Progenitor cell of endocrine pancreas (in vitro differentiated cells): ENCODE results near the gene WWP2. TPM values are rescaled to one million over a fixed set of nuclear protein-coding genes. Genes with fewer than 3 reads are reported as not detected.
"Not testable (repeated sequence)": the region's sequence is repeated elsewhere in the genome, so short reads cannot be mapped to it uniquely, and the experiment has no call there.

Source experiments
- DNase-seq: peaks from one replicate; pipeline ENCODE4 v3.0.0; 2021; ENCODE audit warnings: low spot score; ENCODE audit not compliant: unreplicated experiment
- H3K27ac Mint-ChIP-seq: 2 replicates; pipeline ENCODE4 v1.8.0; 2021; ENCODE audit warnings: mild to moderate bottlenecking, moderate library complexity, mixed read lengths
- H3K27me3 Mint-ChIP-seq: 2 replicates; pipeline ENCODE4 v1.8.0; 2021; ENCODE audit warnings: mixed read lengths
- H3K36me3 Mint-ChIP-seq: 2 replicates; pipeline ENCODE4 v1.8.0; 2022; ENCODE audit warnings: mixed read lengths; ENCODE audit not compliant: insufficient read depth
- H3K4me1 Mint-ChIP-seq: 2 replicates; pipeline ENCODE4 v1.8.0; 2021; ENCODE audit warnings: low read depth, mixed read lengths
- H3K4me3 Mint-ChIP-seq: 2 replicates; pipeline ENCODE4 v1.8.0; 2021; ENCODE audit warnings: low read depth, mild to moderate bottlenecking, moderate library complexity, mixed read lengths
- H3K9me3 Mint-ChIP-seq: 2 replicates; pipeline ENCODE4 v1.8.0; 2021; ENCODE audit warnings: low read depth, mixed read lengths
- total RNA-seq: library from RNA; stranded (reverse); gene quantifications from 2 replicates; pipeline ENCODE4 v1.2.1, GENCODE V29; 2021
- TF ChIP-seq, protein P1 (sequence below): fragments of 200-600 bp; sonication (generic); IDR thresholded peaks from one replicate; pipeline ENCODE4 v1.5.0; 2021; ENCODE audit warnings: antibody characterized with exemption, mild to moderate bottlenecking; ENCODE audit not compliant: unreplicated experiment

The WWP2 gene
- total RNA-seq, 1 donor from 2014 or later = 62.3 TPM

DNA sequence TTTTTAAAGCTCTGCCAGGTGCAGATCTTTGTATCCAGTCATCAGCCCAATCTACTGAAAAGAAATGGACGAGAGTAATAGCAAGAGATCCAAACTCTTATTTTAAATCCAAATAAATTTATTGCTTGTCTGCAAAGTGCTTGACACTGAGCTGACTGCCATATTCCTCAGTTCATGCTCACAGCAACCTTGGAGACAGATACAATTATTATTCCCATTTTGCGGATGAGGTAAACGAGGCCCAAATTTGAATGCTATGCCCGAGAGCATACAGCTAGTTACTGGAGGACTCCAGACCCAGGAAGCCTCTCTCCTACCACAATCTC lies 8.0 kb upstream of the WWP2 start:
- Mint-ChIP-seq H3K4me1 (peaks cover 16% of the 10 kb centered on the region), H3K27me3 (no peaks in the 10 kb centered on the region), H3K4me3 (peak overlapping the region; percentile 100), H3K36me3 (peaks cover 10% of the 10 kb centered on the region), H3K27ac (peak overlapping the region; percentile 99), H3K9me3 (no peaks in the 10 kb centered on the region)
- TF ChIP-seq, protein P1, sequence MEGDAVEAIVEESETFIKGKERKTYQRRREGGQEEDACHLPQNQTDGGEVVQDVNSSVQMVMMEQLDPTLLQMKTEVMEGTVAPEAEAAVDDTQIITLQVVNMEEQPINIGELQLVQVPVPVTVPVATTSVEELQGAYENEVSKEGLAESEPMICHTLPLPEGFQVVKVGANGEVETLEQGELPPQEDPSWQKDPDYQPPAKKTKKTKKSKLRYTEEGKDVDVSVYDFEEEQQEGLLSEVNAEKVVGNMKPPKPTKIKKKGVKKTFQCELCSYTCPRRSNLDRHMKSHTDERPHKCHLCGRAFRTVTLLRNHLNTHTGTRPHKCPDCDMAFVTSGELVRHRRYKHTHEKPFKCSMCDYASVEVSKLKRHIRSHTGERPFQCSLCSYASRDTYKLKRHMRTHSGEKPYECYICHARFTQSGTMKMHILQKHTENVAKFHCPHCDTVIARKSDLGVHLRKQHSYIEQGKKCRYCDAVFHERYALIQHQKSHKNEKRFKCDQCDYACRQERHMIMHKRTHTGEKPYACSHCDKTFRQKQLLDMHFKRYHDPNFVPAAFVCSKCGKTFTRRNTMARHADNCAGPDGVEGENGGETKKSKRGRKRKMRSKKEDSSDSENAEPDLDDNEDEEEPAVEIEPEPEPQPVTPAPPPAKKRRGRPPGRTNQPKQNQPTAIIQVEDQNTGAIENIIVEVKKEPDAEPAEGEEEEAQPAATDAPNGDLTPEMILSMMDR = no peak
- no peak for DNase-seq

DNA sequence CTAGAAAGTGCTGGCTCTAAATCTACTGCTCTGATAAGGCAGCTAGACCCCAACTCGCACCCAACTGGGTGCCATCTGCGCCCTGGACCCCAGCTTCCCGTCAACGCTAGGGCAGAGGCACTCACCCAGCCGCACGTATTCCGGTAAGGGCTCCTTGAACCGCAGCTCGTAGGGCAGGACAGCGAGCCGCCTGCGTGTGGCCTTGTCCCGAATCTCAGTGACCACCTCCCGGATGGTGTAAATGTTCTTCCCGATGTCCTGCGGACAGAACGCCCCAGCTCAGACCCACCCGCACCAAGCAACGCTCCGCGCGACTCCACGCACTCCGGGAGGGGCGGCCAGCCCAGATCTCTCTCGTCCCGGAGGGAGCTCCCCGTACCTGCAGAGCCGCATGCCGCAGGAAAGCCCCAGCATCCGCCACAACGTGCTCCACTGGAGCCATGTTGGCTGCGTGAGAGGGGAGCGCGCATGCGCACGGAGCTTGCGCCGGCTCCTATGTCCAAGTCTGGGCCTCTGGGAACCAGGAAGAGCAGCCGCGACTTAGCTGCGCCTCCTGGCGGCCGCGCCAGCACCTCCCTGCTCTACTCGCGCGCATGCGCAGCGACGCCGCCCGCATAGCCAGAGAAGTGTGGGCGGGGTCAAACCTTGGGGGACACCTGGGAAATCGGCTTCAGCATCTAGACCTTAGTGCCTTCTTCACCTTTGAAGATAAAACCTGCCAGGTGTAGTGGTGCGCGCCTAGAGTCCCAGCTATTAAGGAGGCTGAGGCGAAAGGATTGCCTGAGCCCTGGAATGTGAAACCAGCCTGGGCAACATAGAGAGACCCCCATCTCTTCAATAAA lies 7.4 kb upstream of the WWP2 start, which contains the start of gene NOB1:
TSS of gene NOB1 (minus strand) at position 458 of the 842 bp plus-strand sequence. CDS start at position 442, 16 bp downstream.
- TF ChIP-seq, protein P1 = peak; percentile 98
- Mint-ChIP-seq H3K4me1 (peaks cover 16% of the 10 kb centered on the region), H3K27ac (peak within 1 kb of the TSS; percentile 99), H3K27me3 (no peaks in the 10 kb centered on the region), H3K36me3 (peaks cover 10% of the 10 kb centered on the region), H3K9me3 (no peaks in the 10 kb centered on the region), H3K4me3 (peak within 1 kb of the TSS; percentile 100)
- peak; percentile 95 for DNase-seq

DNA sequence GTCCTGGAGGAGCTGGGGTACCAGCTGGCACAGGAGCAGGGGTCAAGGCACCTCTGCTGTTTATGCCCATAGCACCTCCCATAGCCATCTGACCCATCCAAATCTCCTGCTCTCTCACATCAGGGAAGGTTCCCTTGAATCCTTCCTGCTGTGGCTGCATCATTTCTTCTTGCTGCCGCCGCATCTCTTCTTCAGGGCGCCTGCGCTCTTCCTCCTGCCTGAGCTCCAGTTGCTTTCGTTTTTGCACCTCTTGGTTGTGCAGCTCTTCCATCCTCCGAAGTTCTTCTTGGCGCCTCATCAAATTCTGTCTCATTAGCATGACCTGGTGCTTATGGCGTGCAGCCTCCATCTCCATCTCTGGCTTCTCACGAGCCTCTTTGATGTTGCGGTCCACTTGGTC lies 5.4 kb upstream of the WWP2 start:
- Mint-ChIP-seq H3K4me1 (peaks cover 16% of the 10 kb centered on the region), H3K4me3 (no peak overlapping the region), H3K36me3 (peaks cover 7% of the 10 kb centered on the region), H3K27me3 (no peaks in the 10 kb centered on the region), H3K9me3 (no peaks in the 10 kb centered on the region), H3K27ac (no peak overlapping the region)
- no peak for DNase-seq
- TF ChIP-seq, protein P1 = no peak

DNA sequence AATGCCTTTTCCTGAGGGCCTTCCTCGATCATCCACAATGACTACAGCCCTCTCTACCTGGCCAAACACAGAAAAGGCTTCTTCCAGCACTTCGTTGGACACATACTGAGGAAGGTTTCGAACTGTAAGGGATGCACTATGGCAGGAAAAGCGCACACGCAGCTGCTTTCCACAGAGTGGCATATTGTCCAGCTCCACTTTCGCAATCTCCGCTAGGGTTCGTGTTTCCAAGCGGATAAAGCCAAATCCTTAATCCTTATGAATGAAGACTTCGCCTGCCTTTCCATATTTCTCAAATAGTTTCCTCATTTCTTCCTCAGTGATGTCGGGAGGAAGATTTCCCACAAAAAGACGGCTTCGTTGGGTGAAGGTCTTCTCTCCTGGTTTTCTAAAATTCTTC lies 4.8 kb upstream of the WWP2 start:
- H3K27ac Mint-ChIP-seq, DNase-seq, H3K36me3 Mint-ChIP-seq, H3K27me3 Mint-ChIP-seq, H3K9me3 Mint-ChIP-seq, H3K4me3 Mint-ChIP-seq: not testable (repeated sequence)
- H3K4me1 Mint-ChIP-seq = peaks cover 13% of the 10 kb centered on the region

DNA sequence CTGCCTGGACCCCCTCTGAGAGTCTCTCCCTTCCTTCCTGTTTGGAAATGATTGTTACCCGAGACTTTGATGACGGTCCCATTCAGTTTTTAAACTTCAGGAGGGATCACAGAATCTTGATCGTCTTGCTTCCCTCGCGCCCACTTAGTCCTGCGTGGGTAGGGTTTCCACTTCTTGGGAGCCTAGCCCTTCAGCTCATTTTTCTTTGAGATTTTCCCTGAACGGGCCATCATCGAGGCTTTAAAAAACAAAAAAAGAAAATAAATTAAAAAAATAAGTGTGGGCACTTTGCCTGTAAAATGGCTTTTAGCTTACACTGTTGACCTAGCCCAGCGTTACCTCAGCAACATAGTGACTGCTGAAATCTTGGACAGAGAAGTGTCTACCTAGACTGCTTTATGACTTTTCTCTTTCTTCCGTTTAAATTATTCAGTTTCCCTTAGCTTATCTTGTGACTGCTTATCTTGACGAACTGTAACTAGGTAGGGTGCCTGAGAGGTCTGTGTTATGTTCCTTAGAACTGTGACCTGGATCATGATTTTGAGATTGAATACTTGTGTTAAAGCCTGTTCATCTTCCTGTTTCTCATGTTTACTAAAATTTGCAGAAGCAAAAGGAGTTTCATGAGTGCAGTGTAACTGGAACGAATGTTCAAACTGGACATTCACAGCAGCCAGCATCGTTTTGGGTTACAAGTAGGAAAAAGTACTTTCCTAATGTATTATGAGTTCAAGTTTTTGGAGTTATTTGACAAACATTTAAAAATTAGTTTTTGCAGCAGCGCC lies 874 bp downstream of the WWP2 start:
- Mint-ChIP-seq H3K4me3 (peak overlapping the region; percentile 93), H3K4me1 (peaks cover 7% of the 10 kb centered on the region), H3K27ac (peak overlapping the region; percentile 96), H3K27me3 (no peaks in the 10 kb centered on the region), H3K36me3 (peaks cover 4% of the 10 kb centered on the region), H3K9me3 (no peaks in the 10 kb centered on the region)
- TF ChIP-seq, protein P1 = no peak
- no peak for DNase-seq
